IMR-90 (cell line): ENCODE measurements around the gene CEMIP2. TPM values are rescaled to one million over a fixed set of nuclear protein-coding genes. Genes with fewer than 3 reads are reported as not detected.

Experiments
- ATAC-seq: fragments of 200-7000 bp; cut with Tn5 transposase; 2 replicates; pipeline ENCODE4 v1.9.1; 2020; ENCODE audit warnings: low read depth, mild to moderate bottlenecking, moderate library complexity
- BruUV-seq: library from RNA; stranded (reverse); fragments of 400-500 nt; replicated peaks from 2 replicates; lab custom pipeline; 2021; lab: Mats Ljungman, UMichigan
- CTCF ChIA-PET: fragments of 300-600 bp; formaldehyde crosslinking; extraction: SDS; loops from one replicate; lab custom pipeline; 2021; ENCODE audit warnings: antibody characterized with exemption; lab: Yijun Ruan, JAX
- POLR2A ChIA-PET: fragments of 300-600 bp; sonication (Branson Sonifier 250); formaldehyde crosslinking; loops from one replicate; lab custom pipeline; 2022; ENCODE audit warnings: antibody characterized with exemption; ENCODE audit not compliant: unreplicated experiment; lab: Charles Lee
- DNase-seq: peaks from one replicate; pipeline ENCODE4 v3.0.0; 2013
- H2AFZ ChIP-seq: replicated peaks from 2 replicates; pipeline ENCODE3; 2013; ENCODE audit warnings: low read length, mild to moderate bottlenecking; ENCODE audit not compliant: poor library complexity
- H2AK5ac ChIP-seq: 2 replicates; pipeline ENCODE4 v1.6.1; 2013; ENCODE audit warnings: low read depth, low read length, inconsistent platforms
- H2AK9ac ChIP-seq: replicated peaks from 2 replicates; pipeline ENCODE3; 2013; ENCODE audit warnings: mild to moderate bottlenecking, low read depth, low read length, moderate library complexity; ENCODE audit not compliant: poor library complexity
- H2BK120ac ChIP-seq: 2 replicates; pipeline ENCODE4 v1.6.1; 2013; ENCODE audit warnings: low read depth, low read length, inconsistent platforms
- H2BK15ac ChIP-seq: 3 replicates; pipeline ENCODE4 v1.6.1; 2013; ENCODE audit warnings: low read depth, low read length, inconsistent platforms
- H2BK20ac ChIP-seq: 2 replicates; pipeline ENCODE4 v1.6.1; 2013; ENCODE audit warnings: low read depth, mild to moderate bottlenecking, inconsistent platforms, low read length, moderate library complexity
- H2BK5ac ChIP-seq: 2 replicates; pipeline ENCODE4 v1.6.1; 2013; ENCODE audit warnings: mild to moderate bottlenecking, low read depth, low read length, inconsistent platforms; ENCODE audit not compliant: poor library complexity, severe bottlenecking
- H3K14ac ChIP-seq: replicated peaks from 2 replicates; pipeline ENCODE4 v1.6.1; 2013; ENCODE audit warnings: low read depth, low read length, inconsistent platforms
- H3K18ac ChIP-seq: 2 replicates; pipeline ENCODE4 v1.6.1; 2013; ENCODE audit warnings: low read depth, low read length, control low read depth
- H3K23ac ChIP-seq: 2 replicates; pipeline ENCODE4 v1.6.1; 2013; ENCODE audit warnings: low read depth, low read length, inconsistent platforms
- H3K27ac ChIP-seq: 2 replicates; pipeline ENCODE4 v1.5.1; 2013; ENCODE audit warnings: mild to moderate bottlenecking, control low read depth, low read length; ENCODE audit not compliant: insufficient read depth
- H3K27me3 ChIP-seq: 2 replicates; pipeline ENCODE4 v1.6.1; 2013; ENCODE audit warnings: low read length; ENCODE audit not compliant: control insufficient read depth, insufficient read depth
- H3K36me3 ChIP-seq: 2 replicates; pipeline ENCODE4 v1.6.1; 2013; ENCODE audit warnings: low read length, mixed read lengths; ENCODE audit not compliant: control insufficient read depth, insufficient read depth
- H3K4ac ChIP-seq: 2 replicates; pipeline ENCODE4 v1.6.1; 2013; ENCODE audit warnings: low read depth, low read length, inconsistent platforms
- H3K4me1 ChIP-seq: 2 replicates; pipeline ENCODE4 v1.6.1; 2013; ENCODE audit warnings: low read length, mixed read lengths; ENCODE audit not compliant: control insufficient read depth, insufficient read depth
- H3K4me2 ChIP-seq: 2 replicates; pipeline ENCODE4 v1.6.1; 2013; ENCODE audit warnings: low read depth, mild to moderate bottlenecking, control low read depth, low read length, moderate library complexity
- H3K4me3 ChIP-seq: 2 replicates; pipeline ENCODE4 v1.5.1; 2013; ENCODE audit warnings: low read depth, mild to moderate bottlenecking, control low read depth, low read length, moderate library complexity; ENCODE audit not compliant: insufficient read depth
- H3K56ac ChIP-seq: 2 replicates; pipeline ENCODE4 v1.6.1; 2013; ENCODE audit warnings: low read length, inconsistent platforms; ENCODE audit not compliant: insufficient read depth; ENCODE audit errors: extremely low read depth
- H3K79me1 ChIP-seq, 2 experiments: 2 replicates each; pipeline ENCODE4 v1.6.1; 2013; ENCODE audit warnings: low read length in 2 of 2, inconsistent platforms in 1 of 2, low read depth in 1 of 2
- H3K9ac ChIP-seq: 2 replicates; pipeline ENCODE4 v1.6.1; 2013; ENCODE audit warnings: low read depth, low read length, control low read depth
- H3K9me1 ChIP-seq: 2 replicates; pipeline ENCODE4 v1.6.1; 2013; ENCODE audit warnings: low read length, inconsistent platforms; ENCODE audit not compliant: insufficient read depth
- H3K9me3 ChIP-seq: 2 replicates; pipeline ENCODE4 v1.6.1; 2013; ENCODE audit warnings: low read length; ENCODE audit not compliant: control insufficient read depth, insufficient read depth
- H4K20me1 ChIP-seq: 2 replicates; pipeline ENCODE4 v1.6.1; 2013; ENCODE audit warnings: low read length, inconsistent platforms; ENCODE audit not compliant: insufficient read depth
- H4K5ac ChIP-seq: 2 replicates; pipeline ENCODE4 v1.6.1; 2013; ENCODE audit warnings: mild to moderate bottlenecking, low read depth, low read length, control low read depth
- H4K8ac ChIP-seq, 2 experiments: 2 replicates each; pipeline ENCODE4 v1.6.1; 2013; ENCODE audit warnings: low read depth in 2 of 2, low read length in 2 of 2, control low read depth in 1 of 2, inconsistent platforms in 1 of 2
- H4K91ac ChIP-seq: 2 replicates; pipeline ENCODE4 v1.6.1; 2013; ENCODE audit warnings: low read depth, low read length, inconsistent platforms; ENCODE audit not compliant: insufficient read depth
- BHLHE40 ChIP-seq: fragments of 150-350 bp; IDR thresholded peaks from 2 replicates; pipeline ENCODE4 v1.6.1; 2016; ENCODE audit warnings: mild to moderate bottlenecking, low read depth, low read length
- CHD1 ChIP-seq: IDR thresholded peaks from 2 replicates; pipeline ENCODE4 v1.6.1; 2012; ENCODE audit warnings: low read depth, low read length, improper control_type of control experiment
- CTCF ChIP-seq: conservative IDR thresholded peaks from 2 replicates; pipeline ENCODE4 v1.5.1; 2012; ENCODE audit warnings: mild to moderate bottlenecking, low read depth, low read length, improper control_type of control experiment
- MXI1 ChIP-seq: IDR thresholded peaks from 2 replicates; pipeline ENCODE4 v1.6.1; 2012; ENCODE audit warnings: low read depth, mild to moderate bottlenecking, low read length, moderate library complexity, borderline replicate concordance
- RCOR1 ChIP-seq: IDR thresholded peaks from 2 replicates; pipeline ENCODE4 v1.6.1; 2012; ENCODE audit warnings: mild to moderate bottlenecking, low read length, improper control_type of control experiment; ENCODE audit not compliant: insufficient replicate concordance
- SMC3 ChIP-seq: fragments of 150-350 bp; IDR thresholded peaks from 2 replicates; pipeline ENCODE4 v1.6.1; 2016; ENCODE audit warnings: low read depth, mild to moderate bottlenecking, antibody characterized with exemption, low read length, moderate library complexity
- USF2 ChIP-seq: fragments of 150-350 bp; IDR thresholded peaks from 2 replicates; pipeline ENCODE4 v1.6.1; 2017; ENCODE audit warnings: mild to moderate bottlenecking, antibody characterized with exemption, low read length, low read depth
- WGBS, 2 experiments: methylation state at CpG; one replicate each; pipeline versions ENCODE4 v1.1.5 to v1.1.7; 2013; ENCODE audit warnings: missing lambda C conversion rate in 2 of 2; ENCODE audit not compliant: insufficient read length in 1 of 2; ENCODE audit errors: extremely low coverage in 2 of 2; 5-methylcytosine and 5-hydroxymethylcytosine counted together
- dilution Hi-C: fragments of 300-500 bp; cut with HindIII; formaldehyde crosslinking; loops from one replicate; pipeline ENCODE4 v1.14.3; 2018; ENCODE audit warnings: low sequenced_read_pairs; ENCODE audit not compliant: unreplicated experiment
- in situ Hi-C: fragments of 300-500 bp; cut with MboI; formaldehyde crosslinking; loops from 3 replicates; pipeline ENCODE4 v1.14.3; 2019; ENCODE audit warnings: low sequenced_read_pairs, inconsistent platforms, mixed read lengths
- intact Hi-C: fragments of 100-400 bp; cut with micrococcal nuclease; formaldehyde crosslinking; loops from 2 replicates; pipeline ENCODE4 v1.10.0; 2022
- polyA plus RNA-seq, 3 experiments: library from polyadenylated mRNA; depleted of rRNA; stranded (reverse); fragments of >200 nt; gene quantifications; 2 replicates each; pipeline ENCODE4 v1.2.3, GENCODE V29; 2012; ENCODE audit warnings: low replicate concordance in 1 of 3
- total RNA-seq: library from RNA; depleted of rRNA; stranded (reverse); fragments of >200 nt; gene quantifications from 2 replicates; pipeline ENCODE4 v1.2.3, GENCODE V29; 2012

Gene CEMIP2
- total and polyA plus RNA-seq, 2 of the 4 experiments (the other 2 are of a cell fraction): 65.2 to 67.4 TPM

GRCh38 chr9:71670121-71670520, 98.2 kb downstream of the CEMIP2 start:
- WGBS, 2 experiments: no CpG with 5 or more reads among the region's 1 CpG
- Histone ChIP-seq H3K79me1 (no peaks in the 10 kb centered on the region), H3K9me3 (no peaks in the 10 kb centered on the region), H3K14ac (no peak overlapping the region), H3K4me3 (no peak overlapping the region), H3K9me1 (no peaks in the 10 kb centered on the region), H2BK5ac (no peak overlapping the region), H2BK20ac (no peak overlapping the region), H2AK9ac (no peak overlapping the region), H3K9ac (no peak overlapping the region), H2AK5ac (no peak overlapping the region), H4K5ac (no peak overlapping the region), H3K27ac (no peak overlapping the region), H4K20me1 (no peaks in the 10 kb centered on the region), H3K4me1 (no peaks in the 10 kb centered on the region), H3K4me2 (no peak overlapping the region), H3K18ac (no peak overlapping the region), H3K56ac (no peak overlapping the region), H3K23ac (no peak overlapping the region), H4K91ac (no peak overlapping the region), H3K27me3 (no peaks in the 10 kb centered on the region), H3K36me3 (no peaks in the 10 kb centered on the region), H2AFZ (no peak overlapping the region), H4K8ac (no peak overlapping the region), H2BK120ac (no peak overlapping the region), H3K4ac (no peak overlapping the region), H2BK15ac (no peak overlapping the region)
- dilution Hi-C loops (no loop called here), in situ Hi-C loops (no loop called here), intact Hi-C loops (no loop called here)
- no peak for TF ChIP-seq CHD1
- TF ChIP-seq SMC3: no peak
- TF ChIP-seq BHLHE40: no peak
- TF ChIP-seq RCOR1: no peak
- no peak for TF ChIP-seq USF2
- no peak for TF ChIP-seq MXI1
- no peak for TF ChIP-seq CTCF
- no TSS peak for BruUV-seq
- CTCF ChIA-PET: no interaction called here
- POLR2A ChIA-PET: no interaction called here
- ATAC-seq (no peak), DNase-seq (no peak)
